Stimulated activated CD4-positive, alpha-beta T cell treated with anti-CD3 and anti-CD28 coated beads, Interleukin-12 subunit alpha, Interleukin-12 subunit beta, amount 100 ng/mL, for 24 hours (primary cell): ENCODE results near the gene PRR12.

Source experiments
- DNase-seq, 2 experiments: peaks; one replicate each; pipeline ENCODE4 v3.0.0-alpha.2; 2020; ENCODE audit warnings: low read depth in 2 of 2

The PRR12 gene

GRCh38 chr19:49590971-49591730, at the start of gene PRR12:
Gene PRR12 (plus strand): TSS chr19:49591182. CDS start chr19:49591655, 473 bp downstream.
- DNase-seq, result peak; percentile 56 to 63

DNA sequence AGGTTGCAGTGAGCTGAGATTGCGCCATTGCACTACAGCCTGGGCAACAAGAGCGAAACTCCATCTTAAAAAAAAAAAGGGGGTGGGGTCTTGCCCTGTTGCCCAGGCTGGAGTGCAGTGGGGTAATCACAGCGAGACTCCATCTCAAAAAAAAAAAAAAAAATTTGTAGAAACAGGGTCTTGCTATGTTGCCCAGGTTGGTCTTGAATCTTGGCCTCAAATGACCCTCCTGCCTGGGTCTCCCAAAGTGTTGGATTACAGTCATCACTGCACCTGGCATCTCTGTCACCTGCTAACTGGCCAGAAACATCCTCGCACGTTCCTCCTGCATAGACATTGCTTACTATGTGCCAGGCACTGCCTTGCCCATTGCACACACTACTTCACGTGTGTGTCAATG, 49.1 kb upstream of the PRR12 start:
- DNase-seq, result no peak

DNA sequence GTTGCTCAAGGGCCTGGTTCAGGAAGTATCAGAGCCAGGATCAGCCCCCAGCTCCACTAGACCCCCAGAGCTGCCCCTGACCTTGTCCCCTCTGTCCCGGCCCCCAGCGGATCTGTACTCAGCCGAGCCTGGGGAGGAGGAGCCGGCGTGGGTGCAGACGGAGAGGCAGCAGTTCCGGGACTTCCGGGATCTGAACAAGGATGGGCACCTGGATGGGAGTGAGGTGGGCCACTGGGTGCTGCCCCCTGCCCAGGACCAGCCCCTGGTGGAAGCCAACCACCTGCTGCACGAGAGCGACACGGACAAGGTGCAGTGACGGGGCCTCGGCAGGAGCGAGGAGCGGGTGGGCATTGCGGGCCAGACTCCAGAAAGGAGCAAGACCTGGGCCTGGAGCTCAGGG, 48.5 kb upstream of the PRR12 start:
- DNase-seq, result no peak

DNA sequence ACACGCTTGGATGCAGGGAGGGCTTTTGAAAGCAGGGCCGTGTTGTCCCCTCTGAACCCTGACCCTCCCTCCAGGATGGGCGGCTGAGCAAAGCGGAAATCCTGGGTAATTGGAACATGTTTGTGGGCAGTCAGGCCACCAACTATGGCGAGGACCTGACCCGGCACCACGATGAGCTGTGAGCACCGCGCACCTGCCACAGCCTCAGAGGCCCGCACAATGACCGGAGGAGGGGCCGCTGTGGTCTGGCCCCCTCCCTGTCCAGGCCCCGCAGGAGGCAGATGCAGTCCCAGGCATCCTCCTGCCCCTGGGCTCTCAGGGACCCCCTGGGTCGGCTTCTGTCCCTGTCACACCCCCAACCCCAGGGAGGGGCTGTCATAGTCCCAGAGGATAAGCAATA, 48.0 kb upstream of the PRR12 start:
- no peak for DNase-seq

DNA sequence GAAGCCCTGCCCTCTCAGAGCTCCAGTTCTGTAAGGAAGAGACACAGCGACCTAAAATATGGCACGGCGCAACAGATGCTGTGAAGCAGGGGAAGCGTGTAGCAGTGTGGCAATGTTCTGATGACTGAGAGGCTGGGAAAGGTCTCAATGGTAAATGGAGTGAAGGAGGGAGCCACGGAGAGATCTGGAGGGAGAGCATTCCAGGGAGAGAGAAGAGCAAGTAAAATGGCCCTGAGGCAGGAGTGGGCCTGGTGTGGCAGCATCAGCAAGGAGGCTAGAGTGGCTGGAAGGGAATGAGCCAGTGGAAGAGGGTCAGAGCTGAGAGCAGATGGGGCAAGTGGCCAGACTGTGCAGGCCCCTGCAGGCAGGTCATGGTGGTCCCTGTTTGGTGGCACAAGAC, 46.8 kb upstream of the PRR12 start:
- DNase-seq, result no peak

- no peak for DNase-seq
These were observed 44.0 kb upstream of the PRR12 start for GRCh38 chr19:49546825-49547565.

GRCh38 chr19:49549045-49549444, 41.9 kb upstream of the PRR12 start:
- no peak for DNase-seq

DNA sequence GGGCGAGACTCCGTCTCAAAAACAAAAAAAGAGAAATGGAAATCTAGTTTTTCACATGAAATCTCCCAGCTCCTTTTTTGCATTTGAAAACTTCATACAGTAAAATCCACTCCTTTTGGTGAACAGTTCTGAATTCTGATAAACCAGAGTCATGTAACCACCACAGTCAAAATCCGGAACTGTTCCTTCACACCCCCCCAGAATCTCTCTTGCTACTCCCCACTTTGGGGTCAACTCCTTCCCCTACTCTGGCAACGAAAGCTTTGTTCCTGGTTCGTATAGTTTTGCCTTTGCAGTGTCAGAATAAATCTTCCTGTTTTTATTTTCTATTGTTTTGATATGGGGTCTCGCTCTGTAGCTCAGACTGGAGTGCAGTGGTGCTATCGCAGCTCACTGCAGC, 39.5 kb upstream of the PRR12 start:
- DNase-seq, result no peak

DNA sequence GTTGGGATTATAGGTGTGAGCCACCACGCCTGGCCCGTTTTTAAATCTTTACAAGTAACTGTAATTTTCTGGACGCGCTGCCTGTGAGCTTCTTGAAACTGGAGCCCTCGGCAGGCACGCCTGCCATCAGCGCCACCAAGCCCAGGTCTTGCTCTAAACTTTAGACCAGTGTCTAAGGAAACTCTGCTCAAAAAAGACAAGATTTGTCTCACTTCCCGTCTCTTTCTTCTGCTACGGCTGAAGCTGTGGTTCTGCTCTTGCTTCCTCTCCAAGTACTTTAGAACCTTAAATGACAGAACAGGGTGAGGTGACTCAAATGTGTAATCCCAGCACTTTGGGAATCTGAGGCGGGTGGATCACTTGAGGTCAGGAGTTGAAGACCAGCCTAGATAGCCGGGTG, 38.2 kb upstream of the PRR12 start:
- DNase-seq, result no peak

DNA sequence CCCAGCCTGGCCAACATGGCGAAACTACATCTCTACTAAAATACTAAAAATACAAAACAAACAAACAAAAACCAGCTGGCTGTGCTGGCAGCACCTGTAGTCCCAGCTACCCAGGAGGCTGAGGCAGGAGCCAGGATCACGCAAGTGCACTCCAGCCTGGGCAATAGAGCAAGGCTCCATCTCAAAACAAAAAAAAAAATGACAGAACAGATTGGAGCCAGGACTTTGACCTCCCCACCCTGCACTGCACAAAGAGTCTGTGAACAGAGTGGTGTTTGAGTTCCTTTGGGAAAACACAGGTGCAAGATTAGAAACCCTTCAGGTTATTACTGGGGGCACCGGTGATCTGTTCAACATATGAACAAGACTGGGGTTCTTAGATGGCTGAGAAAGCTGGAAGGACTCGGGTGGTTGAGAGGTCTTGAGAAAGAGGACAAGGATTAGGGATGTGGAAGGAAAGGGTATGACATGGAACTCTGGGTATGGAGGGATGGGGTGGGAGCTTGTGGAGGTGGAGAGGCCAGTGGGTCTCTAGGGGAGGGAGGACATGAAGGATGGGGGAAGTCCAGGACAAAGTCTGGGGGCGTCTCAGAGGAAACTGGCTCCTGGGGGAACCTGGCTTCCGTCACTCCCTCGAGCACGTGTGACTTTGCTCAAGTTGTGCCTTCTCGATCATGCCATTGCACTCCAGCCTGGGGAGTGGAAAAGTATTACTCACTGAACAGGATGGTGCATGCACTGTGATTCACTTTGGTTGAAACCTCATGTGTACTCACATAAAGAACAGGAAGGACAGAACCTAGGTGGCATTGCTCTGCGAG, 37.3 kb upstream of the PRR12 start:
- no peak for DNase-seq

GRCh38 chr19:49554701-49555181, 36.2 kb upstream of the PRR12 start:
- DNase-seq, result no peak

DNA sequence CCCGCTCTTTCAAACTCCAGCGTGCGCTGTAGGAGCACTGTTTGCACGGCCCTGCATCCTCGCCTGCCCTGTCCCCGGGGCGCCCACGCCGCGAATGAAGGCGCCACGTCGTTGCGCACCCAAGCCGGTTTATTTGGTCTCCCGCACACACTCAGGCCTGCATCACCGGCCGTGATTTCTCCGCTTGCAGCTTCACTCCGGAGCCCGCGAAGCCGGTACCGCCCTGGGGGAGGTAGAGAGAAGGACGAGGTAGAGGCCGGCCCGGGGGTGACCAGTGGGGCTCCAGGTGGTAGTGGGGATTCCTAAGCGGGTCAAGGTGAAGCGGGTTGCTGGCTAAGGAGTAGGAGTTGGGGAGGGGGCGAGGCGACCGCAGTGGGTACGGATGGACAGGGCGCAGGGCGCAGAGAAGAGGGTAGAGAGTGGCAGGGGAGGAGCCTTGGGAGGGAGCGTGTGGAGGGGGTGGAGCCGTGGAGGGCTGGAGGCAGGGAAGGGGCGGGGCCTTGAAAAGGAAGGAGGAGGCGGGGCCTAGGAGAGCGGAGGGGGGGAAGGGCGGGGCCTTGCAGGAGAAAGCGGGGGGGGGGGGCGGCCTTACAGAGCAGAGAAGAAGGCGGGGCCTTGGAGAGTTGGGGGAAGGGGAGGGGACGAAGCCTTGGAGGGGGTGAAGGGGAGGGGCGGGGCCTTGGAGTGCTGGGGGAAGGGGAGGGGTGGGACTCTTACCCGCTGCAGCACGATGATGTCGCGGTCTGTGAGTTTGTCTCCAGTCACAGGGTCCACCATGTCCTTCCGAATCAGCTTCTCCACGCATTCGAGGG, 35.2 kb upstream of the PRR12 start:
- peak; percentile 59 to 78 for DNase-seq

GRCh38 chr19:49556412-49557398, 34.3 kb upstream of the PRR12 start:
- DNase-seq, result no peak

GRCh38 chr19:49557641-49558325, 33.2 kb upstream of the PRR12 start:
- no peak for DNase-seq

- no peak for DNase-seq
These were observed 32.4 kb upstream of the PRR12 start for GRCh38 chr19:49558591-49558990.

DNA sequence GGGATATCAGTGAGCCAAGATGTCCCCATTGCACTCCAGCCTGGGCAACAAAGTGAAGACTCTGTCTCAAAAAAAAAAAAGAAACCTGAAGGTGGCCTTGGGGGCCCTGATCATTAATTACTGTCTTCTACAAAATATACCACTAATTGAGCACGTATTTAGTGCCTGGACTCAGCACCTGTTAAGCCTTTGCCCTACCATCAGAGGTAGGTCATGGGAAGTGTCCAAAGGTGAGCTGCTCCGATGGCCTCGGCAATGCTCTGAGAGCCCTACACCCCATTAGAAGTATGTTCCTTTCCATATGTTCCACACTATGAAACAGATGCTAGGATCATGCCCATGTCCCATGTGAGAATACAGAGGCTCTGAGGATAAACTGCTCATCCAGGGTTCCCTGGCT, 31.5 kb upstream of the PRR12 start:
- DNase-seq, result no peak

GRCh38 chr19:49559928-49560327, 31.1 kb upstream of the PRR12 start:
- no peak for DNase-seq

DNA sequence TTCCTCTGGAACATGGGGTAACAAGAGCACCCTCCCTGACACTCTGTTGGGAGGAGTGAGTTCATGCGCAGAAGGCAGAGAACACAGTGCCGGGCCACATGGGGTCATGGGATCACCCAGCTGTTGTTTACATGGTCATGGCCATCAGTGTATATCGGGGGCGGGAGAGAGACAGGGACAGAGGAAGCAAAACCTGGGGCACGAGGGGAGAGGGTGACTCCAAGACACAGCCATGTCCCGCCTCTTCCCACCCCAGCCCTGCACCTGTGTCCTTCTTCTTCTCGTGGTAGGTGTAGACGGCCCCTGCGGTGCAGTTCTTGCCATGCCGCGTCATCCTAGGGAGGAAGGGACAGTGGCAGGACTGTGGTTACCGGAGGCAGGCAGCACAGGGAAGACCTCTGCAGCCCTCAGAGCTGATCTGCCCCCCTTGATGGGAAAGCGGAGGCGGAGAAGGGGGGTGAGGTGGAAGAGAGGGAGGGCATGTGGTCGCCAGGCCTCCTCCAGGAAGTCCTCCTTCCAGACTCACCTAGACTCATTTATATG, 30.6 kb upstream of the PRR12 start:
- no peak for DNase-seq

GRCh38 chr19:49564616-49565045, 26.4 kb upstream of the PRR12 start:
- DNase-seq, result no peak
